Common myeloid progenitor, CD34-positive (primary cell): ENCODE data around the gene GABRB3.

Experiments
- CTCF ChIA-PET: fragments of 350-600 bp; sonication (Branson Sonifier 250); formaldehyde crosslinking; loops from one replicate; lab custom pipeline; 2021; ENCODE audit warnings: antibody characterized with exemption; lab: Charles Lee
- POLR2A ChIA-PET: fragments of 350-600 bp; sonication (Branson Sonifier 250); formaldehyde crosslinking; loops from one replicate; lab custom pipeline; 2021; ENCODE audit warnings: antibody characterized with exemption; lab: Charles Lee
- DNase-seq, 3 donors: peaks; one replicate each; pipeline versions ENCODE4 v3.0.0 to v3.0.0-alpha.2; 2013
- H3K27ac ChIP-seq, 2 experiments: 1 replicate in 1 of 2; 2 replicates in 1 of 2; pipeline ENCODE4 v1.7.0; 2013; ENCODE audit warnings: inconsistent platforms in 2 of 2, low read length in 2 of 2, mild to moderate bottlenecking in 2 of 2, low read depth in 1 of 2, moderate library complexity in 1 of 2; ENCODE audit not compliant: severe bottlenecking in 2 of 2, insufficient read depth in 1 of 2, poor library complexity in 1 of 2
- H3K27me3 ChIP-seq, 5 experiments: replicated peaks in 2 of 5; 1 replicate in 3 of 5; 2 replicates in 2 of 5; pipeline versions ENCODE4 v1.6.1 to v1.7.0; 2013; ENCODE audit warnings: low read length in 4 of 5, mild to moderate bottlenecking in 2 of 5, moderate library complexity in 2 of 5, inconsistent platforms in 1 of 5; ENCODE audit not compliant: insufficient read depth in 5 of 5, control insufficient read depth in 4 of 5
- H3K36me3 ChIP-seq, 4 experiments: 1 replicate in 2 of 4; 2 replicates in 2 of 4; pipeline versions ENCODE4 v1.6.1 to v1.7.0; 2013; ENCODE audit warnings: low read length in 3 of 4, control low read depth in 1 of 4, mild to moderate bottlenecking in 1 of 4; ENCODE audit not compliant: control insufficient read depth in 4 of 4, insufficient read depth in 4 of 4
- H3K4me1 ChIP-seq, 4 experiments: 1 replicate in 3 of 4; 2 replicates in 1 of 4; pipeline versions ENCODE4 v1.6.1 to v1.7.1; 2013; ENCODE audit warnings: low read length in 3 of 4, mild to moderate bottlenecking in 3 of 4, control low read depth in 1 of 4, inconsistent platforms in 1 of 4, moderate library complexity in 1 of 4; ENCODE audit not compliant: control insufficient read depth in 4 of 4, insufficient read depth in 4 of 4; ENCODE audit errors: control extremely low read depth in 1 of 4
- H3K4me3 ChIP-seq, 7 experiments: 1 replicate in 4 of 7; 2 replicates in 3 of 7; pipeline versions ENCODE4 v1.5.1 to v1.7.0; 2013; ENCODE audit warnings: mild to moderate bottlenecking in 7 of 7, low read length in 6 of 7, moderate library complexity in 6 of 7, inconsistent platforms in 2 of 7, low read depth in 2 of 7, control low read depth in 1 of 7; ENCODE audit not compliant: insufficient read depth in 4 of 7, control insufficient read depth in 1 of 7; ENCODE audit errors: extremely low read depth in 1 of 7
- H3K9me3 ChIP-seq, 5 experiments: 1 replicate in 4 of 5; 2 replicates in 1 of 5; pipeline versions ENCODE4 v1.6.1 to v1.7.1; 2013; ENCODE audit warnings: low read length in 4 of 5, mild to moderate bottlenecking in 2 of 5, inconsistent platforms in 1 of 5, low read depth in 1 of 5, moderate library complexity in 1 of 5; ENCODE audit not compliant: control insufficient read depth in 4 of 5, insufficient read depth in 2 of 5; ENCODE audit errors: control extremely low read depth in 1 of 5
- WGBS: methylation state at CpG from one replicate; pipeline ENCODE4 v1.1.5; 2013; ENCODE audit not compliant: insufficient coverage; 5-methylcytosine and 5-hydroxymethylcytosine counted together

Gene GABRB3

DNA sequence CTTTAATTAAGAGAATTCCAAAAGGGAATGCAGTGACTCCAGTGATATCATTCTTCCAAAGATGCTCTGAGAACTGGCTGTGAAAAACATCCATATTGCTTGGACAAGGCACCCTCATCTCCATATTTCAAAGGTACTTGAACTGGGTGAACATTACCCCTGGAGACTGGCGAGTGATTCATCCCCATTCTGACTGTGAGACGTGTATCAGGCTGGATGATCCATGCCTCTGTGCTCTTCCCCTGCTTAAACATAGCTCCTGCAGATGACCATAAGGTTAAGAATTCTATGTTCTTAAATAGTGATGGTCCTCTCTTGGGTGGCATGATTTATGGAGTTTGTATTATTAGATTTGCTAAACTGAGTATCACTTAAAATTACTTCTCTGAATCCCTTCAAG, 137.8 kb downstream of the GABRB3 start:
- POLR2A ChIA-PET, result no interaction called here
- H3K27ac ChIP-seq, result no peak overlapping the region

DNA sequence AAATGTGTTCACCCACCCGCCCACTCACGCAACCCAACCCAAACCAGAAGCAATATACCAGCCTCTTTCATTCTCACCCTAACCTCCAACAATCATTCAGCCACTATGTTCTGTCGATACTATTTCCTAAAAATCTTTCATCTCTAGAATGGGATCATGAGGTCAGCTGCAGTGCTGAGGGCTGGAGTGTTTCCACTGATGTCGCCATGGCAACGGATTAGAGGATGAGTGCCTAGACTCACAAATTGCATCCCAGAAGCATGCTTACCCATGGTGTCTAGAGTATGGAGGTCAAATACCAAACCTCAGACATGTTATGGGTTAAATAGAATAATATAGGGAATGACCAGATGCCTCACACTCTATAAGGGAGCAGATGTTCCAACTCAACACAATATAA, 138.5 kb downstream of the GABRB3 start:
- Histone ChIP-seq H3K4me3 (no peak overlapping the region), H3K36me3 (no peaks in the 10 kb centered on the region), H3K27ac (no peak overlapping the region), H3K27me3 (no peaks in the 10 kb centered on the region), H3K4me1 (no peaks in the 10 kb centered on the region), H3K9me3 (peaks cover 0 to 4% (median 0%) of the 10 kb centered on the region in 5 experiments)
- no peak for DNase-seq
- WGBS, result 100% methylated on average over 2 of the region's 5 CpGs
- ChIA-PET POLR2A (no interaction called here), CTCF (no interaction called here)

More for the DNA sequence above, 137.8 kb downstream of the GABRB3 start:
- Histone ChIP-seq H3K4me3 (no peak overlapping the region), H3K4me1 (no peaks in the 10 kb centered on the region), H3K27me3 (no peaks in the 10 kb centered on the region), H3K9me3 (no peaks in the 10 kb centered on the region), H3K36me3 (no peaks in the 10 kb centered on the region)
- CTCF ChIA-PET, result no interaction called here
- DNase-seq, result no peak
- WGBS, result 83% methylated on average over 1 of the region's 2 CpGs

DNA sequence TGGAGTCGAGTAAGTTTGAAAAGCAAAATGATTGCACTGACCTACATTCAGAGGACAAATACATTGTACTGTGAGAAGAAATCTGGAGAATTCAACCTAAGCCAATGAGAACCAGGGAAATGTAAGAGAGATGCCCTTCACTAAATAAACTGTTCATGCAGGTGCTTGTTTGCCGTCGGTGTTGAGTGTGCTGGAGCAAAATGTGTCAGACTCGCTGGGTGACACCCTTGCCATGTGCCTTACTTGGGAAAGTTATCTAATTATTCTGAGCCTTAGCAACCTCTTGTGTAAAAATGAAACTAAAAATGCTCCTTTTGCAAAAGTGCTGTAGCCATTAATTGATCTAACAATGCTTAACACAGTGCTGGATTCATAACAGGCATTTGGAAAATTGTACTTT, 140.4 kb downstream of the GABRB3 start:
- Histone ChIP-seq H3K27me3 (no peaks in the 10 kb centered on the region), H3K4me1 (no peaks in the 10 kb centered on the region), H3K9me3 (peaks cover 0 to 7% (median 0%) of the 10 kb centered on the region in 5 experiments), H3K36me3 (no peaks in the 10 kb centered on the region), H3K4me3 (no peak overlapping the region), H3K27ac (no peak overlapping the region)
- no peak for DNase-seq
- CTCF ChIA-PET, result no interaction called here
- 68% methylated on average over 3 of the region's 4 CpGs for WGBS
- POLR2A ChIA-PET, result no interaction called here

DNA sequence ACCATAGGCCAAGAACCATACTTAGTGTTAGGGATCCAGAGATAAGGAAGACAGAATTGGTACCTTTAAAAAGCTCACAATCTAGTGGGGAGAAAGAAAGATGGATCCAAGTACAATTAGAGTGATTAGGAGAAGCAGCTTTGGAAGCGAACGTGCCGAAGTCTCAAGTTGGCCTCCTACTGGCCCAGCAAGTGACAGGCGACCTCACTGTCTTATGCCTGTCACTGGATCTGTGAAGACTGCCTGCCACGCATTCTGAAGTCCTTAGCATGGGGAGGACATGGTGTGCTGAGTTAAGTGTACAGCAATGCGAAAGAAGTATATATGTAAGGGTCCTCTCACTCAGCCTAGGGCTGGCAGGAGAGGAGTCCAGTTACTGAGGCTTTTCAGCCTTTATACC, 141.0 kb downstream of the GABRB3 start:
- Histone ChIP-seq H3K27me3 (no peaks in the 10 kb centered on the region), H3K4me1 (no peaks in the 10 kb centered on the region), H3K27ac (no peak overlapping the region), H3K36me3 (no peaks in the 10 kb centered on the region), H3K9me3 (peaks cover 0 to 7% (median 0%) of the 10 kb centered on the region in 5 experiments), H3K4me3 (no peak overlapping the region)
- CTCF ChIA-PET, result no interaction called here
- 93% methylated on average over 4 of the region's 6 CpGs for WGBS
- no peak for DNase-seq
- POLR2A ChIA-PET, result no interaction called here

DNA sequence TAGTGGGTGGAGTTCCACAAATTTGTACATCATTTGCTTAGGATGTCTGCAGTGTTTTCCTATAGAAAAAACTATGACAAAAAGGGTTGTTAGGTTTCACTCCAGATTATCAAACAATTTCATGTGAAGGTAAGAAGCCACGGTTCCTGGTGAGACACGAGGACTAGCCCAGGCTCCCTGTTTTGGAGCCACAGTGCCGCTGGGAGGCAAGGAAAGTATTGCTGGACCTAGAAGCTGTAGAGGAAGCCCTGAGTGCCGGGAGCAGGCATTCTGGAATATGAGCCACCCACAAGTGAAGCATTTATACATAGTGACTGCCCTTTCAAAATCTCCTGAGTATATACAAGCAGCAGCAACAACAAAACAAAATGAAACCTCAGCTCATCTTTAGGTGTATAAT, 142.0 kb downstream of the GABRB3 start:
- no peak overlapping the region for H3K4me3 ChIP-seq
- POLR2A ChIA-PET, result no interaction called here
- CTCF ChIA-PET, result no interaction called here
- no peaks in the 10 kb centered on the region for H3K36me3 ChIP-seq
- H3K27me3 ChIP-seq, result no peaks in the 10 kb centered on the region
- 66% methylated on average over 4 of the region's 4 CpGs for WGBS
- peaks cover 0 to 7% (median 2%) of the 10 kb centered on the region in 5 experiments for H3K9me3 ChIP-seq
- DNase-seq, result no peak
- H3K4me1 ChIP-seq, result no peaks in the 10 kb centered on the region
- H3K27ac ChIP-seq, result no peak overlapping the region

DNA sequence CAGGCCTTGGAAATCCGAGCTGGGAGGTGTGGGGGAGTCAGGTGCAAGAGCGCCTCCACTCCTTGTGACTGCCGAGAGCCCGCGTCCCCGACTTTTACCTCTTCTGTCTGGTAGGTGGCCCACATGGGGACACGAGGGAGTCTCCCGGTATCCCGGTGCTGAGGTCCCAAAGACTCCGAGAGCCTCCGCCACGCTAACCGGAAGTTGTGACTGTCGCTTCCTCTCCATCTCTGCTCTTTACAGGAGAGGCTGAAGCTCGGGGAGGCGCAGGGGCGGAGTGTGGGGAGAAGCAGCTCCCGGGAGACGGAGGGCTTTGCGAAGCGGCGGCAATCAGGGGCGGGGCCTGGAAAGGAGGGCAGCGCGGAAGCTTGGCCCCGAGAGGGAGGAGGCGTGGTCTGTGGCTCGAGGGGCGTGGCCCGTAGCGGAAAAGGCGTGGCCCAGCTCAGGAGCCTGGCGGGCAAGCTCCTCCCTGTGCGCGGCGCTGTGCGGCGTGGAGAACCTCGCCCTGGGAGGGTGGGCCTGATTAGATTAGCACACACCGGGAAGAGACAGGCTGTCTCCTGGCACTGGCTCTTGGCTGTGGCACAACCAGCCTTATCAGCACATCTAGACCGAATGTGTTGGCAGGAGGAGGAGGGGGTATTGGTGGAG, 143.9 kb downstream of the GABRB3 start:
- no peak overlapping the region for H3K27ac ChIP-seq
- no peaks in the 10 kb centered on the region for H3K36me3 ChIP-seq
- WGBS, result 52% methylated on average over 34 of the region's 41 CpGs
- peak; percentile 39 to 71 (median 61) for DNase-seq
- peak overlapping the region in 4 of 7 experiments; percentile 17 to 36 (median 32) for H3K4me3 ChIP-seq
- POLR2A ChIA-PET, result no interaction called here
- H3K4me1 ChIP-seq, result no peaks in the 10 kb centered on the region
- CTCF ChIA-PET, result interaction anchor here (0.6 kb wide), 1 partner anchor 446 kb away, joined by 3 read pairs; no protein-coding TSS in a partner anchor
- H3K27me3 ChIP-seq, result no peaks in the 10 kb centered on the region
- peaks cover 0 to 7% (median 2%) of the 10 kb centered on the region in 5 experiments for H3K9me3 ChIP-seq

DNA sequence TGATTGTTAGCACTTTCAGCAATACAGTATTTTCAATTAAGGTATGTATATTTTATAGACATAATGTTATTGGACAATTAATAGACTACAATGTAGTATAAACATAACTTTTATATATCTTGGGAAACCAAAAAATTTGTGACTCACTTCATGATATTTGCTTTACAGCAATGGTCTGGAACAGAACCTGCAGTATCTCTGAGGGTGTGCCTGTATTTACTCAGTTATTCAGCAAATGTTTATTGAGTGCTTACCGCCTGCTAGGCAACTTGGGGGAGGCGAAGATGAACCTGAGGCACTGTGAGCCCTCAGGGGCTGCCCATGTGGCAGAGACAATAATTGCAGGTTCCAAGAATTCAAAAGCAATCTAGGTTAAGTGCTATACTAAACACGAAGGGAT, 144.8 kb downstream of the GABRB3 start:
- ChIA-PET CTCF (no interaction called here), POLR2A (no interaction called here)
- H3K4me3 ChIP-seq, result no peak overlapping the region

More for the DNA sequence above, 144.8 kb downstream of the GABRB3 start:
- 89% methylated on average over 3 of the region's 3 CpGs for WGBS
- no peaks in the 10 kb centered on the region for H3K27me3 ChIP-seq
- no peak for DNase-seq
- no peaks in the 10 kb centered on the region for H3K4me1 ChIP-seq
- H3K36me3 ChIP-seq, result no peaks in the 10 kb centered on the region
- H3K27ac ChIP-seq, result no peak overlapping the region
- H3K9me3 ChIP-seq, result peaks cover 0 to 7% (median 2%) of the 10 kb centered on the region in 5 experiments
